CD4-positive, alpha-beta T cell (primary cell): ENCODE measurements around the gene CFP. TPM values are rescaled to one million over a fixed set of nuclear protein-coding genes. Genes with fewer than 3 reads are reported as not detected.

Experiments
- ATAC-seq: fragments of 200-7000 bp; cut with Tn5 transposase; one replicate; pipeline ENCODE4 v1.10.0; 2022; ENCODE audit warnings: mild to moderate bottlenecking; ENCODE audit not compliant: poor library complexity
- CTCF ChIA-PET: fragments of 350-600 bp; sonication (Branson Sonifier 250); formaldehyde crosslinking; loops from one replicate; lab custom pipeline; 2021; ENCODE audit warnings: antibody characterized with exemption, inconsistent platforms; lab: Charles Lee
- POLR2A ChIA-PET: fragments of 350-600 bp; sonication (Branson Sonifier 250); formaldehyde crosslinking; loops from one replicate; lab custom pipeline; 2021; ENCODE audit warnings: antibody characterized with exemption, inconsistent platforms; lab: Charles Lee
- DNase-seq, 14 experiments: peaks; one replicate each; pipeline ENCODE4 v3.0.0-alpha.2; 2013 to 2020; ENCODE audit warnings: mixed read lengths in 2 of 14
- H3K27ac ChIP-seq, 2 donors: one replicate each; pipeline versions ENCODE4 v1.5.1 to v1.7.0; 2013; ENCODE audit warnings: low read length in 2 of 2, low read depth in 1 of 2, mild to moderate bottlenecking in 1 of 2
- H3K27me3 ChIP-seq, 2 experiments: 1 replicate in 1 of 2; 2 replicates in 1 of 2; pipeline versions ENCODE4 v1.6.1 to v1.7.0; 2013; ENCODE audit warnings: low read length in 2 of 2, control low read depth in 1 of 2, mild to moderate bottlenecking in 1 of 2, moderate library complexity in 1 of 2; ENCODE audit not compliant: insufficient read depth in 2 of 2, control insufficient read depth in 1 of 2
- H3K36me3 ChIP-seq: one replicate; pipeline ENCODE4 v1.6.1; 2013; ENCODE audit warnings: low read length, control low read depth; ENCODE audit not compliant: insufficient read depth
- H3K4me1 ChIP-seq: one replicate; pipeline ENCODE4 v1.6.1; 2013; ENCODE audit warnings: low read length, control low read depth; ENCODE audit not compliant: insufficient read depth
- H3K4me3 ChIP-seq: one replicate; pipeline ENCODE4 v1.5.1; 2013; ENCODE audit warnings: mild to moderate bottlenecking, low read length, moderate library complexity
- H3K9me3 ChIP-seq, 2 experiments: 1 replicate in 1 of 2; 2 replicates in 1 of 2; pipeline versions ENCODE4 v1.6.1 to v1.7.0; 2013; ENCODE audit warnings: low read length in 2 of 2, mild to moderate bottlenecking in 2 of 2, control low read depth in 1 of 2, moderate library complexity in 1 of 2; ENCODE audit not compliant: control insufficient read depth in 1 of 2, insufficient read depth in 1 of 2
- H3K27ac Mint-ChIP-seq: one replicate; pipeline ENCODE4 v1.8.0; 2020; ENCODE audit warnings: mixed read lengths
- H3K27me3 Mint-ChIP-seq: one replicate; pipeline ENCODE4 v1.8.0; 2021; ENCODE audit warnings: mixed read lengths
- H3K36me3 Mint-ChIP-seq: one replicate; pipeline ENCODE4 v1.8.0; 2021; ENCODE audit warnings: low read depth, mixed read lengths
- H3K4me1 Mint-ChIP-seq: one replicate; pipeline ENCODE4 v1.8.0; 2021; ENCODE audit warnings: low read depth, mixed read lengths
- H3K4me3 Mint-ChIP-seq: one replicate; pipeline ENCODE4 v1.8.0; 2020; ENCODE audit warnings: mild to moderate bottlenecking, mixed read lengths
- H3K9me3 Mint-ChIP-seq: one replicate; pipeline ENCODE4 v1.8.0; 2020; ENCODE audit warnings: mixed read lengths
- intact Hi-C, 2 experiments: fragments of 100-400 bp; cut with DNase I in 1 of 2; cut with micrococcal nuclease in 1 of 2; formaldehyde crosslinking; loops; one replicate each; pipeline versions ENCODE4 v1.15.1 to v1.9.0; 2023 to 2025; cut with DNase I, micrococcal nuclease
- total RNA-seq, 174 experiments: library from RNA in 2 of 174; stranded (reverse) in 2 of 174; gene quantifications; one replicate each; pipeline ENCODE4 v1.2.3 and lab custom pipeline; 2021 to 2026
- TF ChIP-seq, protein P1 (sequence below): fragments of 200-600 bp; IDR thresholded peaks from one replicate; pipeline ENCODE4 v1.8.0; 2022; ENCODE audit warnings: antibody characterized with exemption, mild to moderate bottlenecking

Gene CFP
- total RNA-seq, 2 experiments from 2014 or later: 18.3 to 18.6 TPM

DNA sequence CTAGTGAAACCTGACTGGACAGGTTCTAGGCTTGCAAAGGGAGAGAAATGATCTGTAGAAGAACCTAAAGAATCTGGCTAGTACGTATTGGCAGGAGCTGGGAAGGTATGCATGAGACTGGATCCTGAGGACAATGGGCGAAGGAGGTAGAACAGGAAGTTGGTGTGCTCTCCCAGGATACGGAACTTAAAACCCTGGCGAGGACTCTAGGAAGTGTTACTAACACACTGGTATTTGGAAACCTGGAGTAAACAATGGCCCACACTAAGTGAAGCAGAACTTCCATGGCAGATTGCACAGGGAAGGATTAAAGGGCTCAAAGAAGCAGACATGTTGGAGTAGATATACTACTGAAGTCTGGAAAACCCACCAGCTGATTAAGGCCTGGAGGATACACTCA lies 19.2 kb downstream of the CFP start:
- H3K9me3 ChIP-seq: no peaks in the 10 kb centered on the region
- POLR2A ChIA-PET: no interaction called here
- no peak for DNase-seq
- intact Hi-C loops: no loop called here
- Mint-ChIP-seq H3K4me1 (no peaks in the 10 kb centered on the region), H3K9me3 (no peaks in the 10 kb centered on the region), H3K27ac (no peak overlapping the region), H3K36me3 (no peaks in the 10 kb centered on the region), H3K4me3 (no peak overlapping the region), H3K27me3 (no peaks in the 10 kb centered on the region)
- CTCF ChIA-PET: no interaction called here
- TF ChIP-seq, protein P1, sequence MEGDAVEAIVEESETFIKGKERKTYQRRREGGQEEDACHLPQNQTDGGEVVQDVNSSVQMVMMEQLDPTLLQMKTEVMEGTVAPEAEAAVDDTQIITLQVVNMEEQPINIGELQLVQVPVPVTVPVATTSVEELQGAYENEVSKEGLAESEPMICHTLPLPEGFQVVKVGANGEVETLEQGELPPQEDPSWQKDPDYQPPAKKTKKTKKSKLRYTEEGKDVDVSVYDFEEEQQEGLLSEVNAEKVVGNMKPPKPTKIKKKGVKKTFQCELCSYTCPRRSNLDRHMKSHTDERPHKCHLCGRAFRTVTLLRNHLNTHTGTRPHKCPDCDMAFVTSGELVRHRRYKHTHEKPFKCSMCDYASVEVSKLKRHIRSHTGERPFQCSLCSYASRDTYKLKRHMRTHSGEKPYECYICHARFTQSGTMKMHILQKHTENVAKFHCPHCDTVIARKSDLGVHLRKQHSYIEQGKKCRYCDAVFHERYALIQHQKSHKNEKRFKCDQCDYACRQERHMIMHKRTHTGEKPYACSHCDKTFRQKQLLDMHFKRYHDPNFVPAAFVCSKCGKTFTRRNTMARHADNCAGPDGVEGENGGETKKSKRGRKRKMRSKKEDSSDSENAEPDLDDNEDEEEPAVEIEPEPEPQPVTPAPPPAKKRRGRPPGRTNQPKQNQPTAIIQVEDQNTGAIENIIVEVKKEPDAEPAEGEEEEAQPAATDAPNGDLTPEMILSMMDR: no peak
- H3K4me1 ChIP-seq: peaks cover 3% of the 10 kb centered on the region
- no peak for ATAC-seq
- no peaks in the 10 kb centered on the region for H3K27me3 ChIP-seq
- no peak overlapping the region for H3K4me3 ChIP-seq
- no peak overlapping the region for H3K27ac ChIP-seq
- no peaks in the 10 kb centered on the region for H3K36me3 ChIP-seq

DNA sequence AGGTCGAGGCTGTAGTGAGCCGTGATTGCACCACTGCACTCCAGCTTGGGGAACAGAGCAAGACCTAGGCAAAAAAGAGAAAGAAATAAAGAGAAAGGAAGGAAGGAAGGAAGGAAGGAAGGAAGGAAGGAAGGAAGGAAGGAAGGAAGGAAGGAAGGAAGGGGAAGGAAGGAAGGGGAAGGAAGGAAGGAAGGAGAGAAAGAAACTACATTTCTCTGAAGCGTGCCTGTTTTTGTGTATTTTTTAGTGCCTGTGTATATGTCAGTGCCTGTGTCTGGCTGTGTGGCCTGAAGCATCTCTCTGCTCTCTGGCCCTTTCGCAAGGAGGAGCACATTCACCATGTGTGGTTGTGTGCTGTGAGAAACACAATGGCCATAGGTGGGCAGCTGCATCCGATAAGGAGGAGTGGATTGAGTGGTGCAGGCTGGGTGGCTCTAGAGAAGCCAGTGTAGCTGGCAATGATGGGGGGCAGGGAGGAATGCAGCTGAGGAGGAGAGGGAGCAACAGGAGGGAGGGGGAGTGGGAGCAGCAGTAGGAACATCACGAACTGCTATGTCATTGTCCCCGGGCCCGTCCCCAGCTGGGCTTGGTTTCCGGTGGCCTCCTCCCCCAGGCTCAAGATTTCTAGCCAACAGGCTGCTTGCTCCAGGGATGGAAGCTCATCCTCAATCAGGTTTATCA lies 21.5 kb downstream of the CFP start:
- no peak for DNase-seq
- no peaks in the 10 kb centered on the region for H3K9me3 ChIP-seq
- H3K4me1 ChIP-seq: peaks cover 3% of the 10 kb centered on the region
- no peak overlapping the region for H3K27ac ChIP-seq
- TF ChIP-seq, protein P1: no peak
- ATAC-seq: no peak
- CTCF ChIA-PET: no interaction called here
- H3K4me1 Mint-ChIP-seq: no peaks in the 10 kb centered on the region
- H3K36me3 Mint-ChIP-seq: no peaks in the 10 kb centered on the region
- POLR2A ChIA-PET: no interaction called here
- H3K9me3 Mint-ChIP-seq: no peaks in the 10 kb centered on the region
- no peak overlapping the region for H3K27ac Mint-ChIP-seq
- no peak overlapping the region for H3K4me3 Mint-ChIP-seq
- H3K27me3 Mint-ChIP-seq: no peaks in the 10 kb centered on the region
- H3K27me3 ChIP-seq: no peaks in the 10 kb centered on the region
- H3K36me3 ChIP-seq: no peaks in the 10 kb centered on the region
- no peak overlapping the region for H3K4me3 ChIP-seq
- intact Hi-C loops: no loop called here

DNA sequence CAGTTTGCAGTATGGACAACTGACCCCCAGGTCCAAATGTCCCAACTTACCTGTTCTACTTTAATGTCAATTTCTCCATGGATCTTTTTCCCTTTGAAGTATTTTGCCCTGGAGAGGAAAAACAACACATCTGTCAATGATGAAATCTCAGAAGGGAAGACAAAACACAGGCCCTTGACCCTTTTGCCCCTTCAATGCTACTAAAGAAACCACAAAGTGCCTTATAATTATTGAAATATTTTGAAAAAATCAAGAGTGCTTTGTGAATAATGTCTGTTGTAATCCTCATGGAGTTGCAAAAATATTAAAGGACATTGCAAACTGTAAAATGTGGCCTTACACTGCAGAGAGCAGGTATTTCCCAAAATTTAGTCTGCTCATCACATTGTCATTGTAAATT lies 22.6 kb downstream of the CFP start:
- H3K27me3 Mint-ChIP-seq: no peaks in the 10 kb centered on the region
- Histone ChIP-seq H3K4me1 (peaks cover 3% of the 10 kb centered on the region), H3K27me3 (no peaks in the 10 kb centered on the region), H3K27ac (no peak overlapping the region), H3K9me3 (no peaks in the 10 kb centered on the region), H3K4me3 (no peak overlapping the region), H3K36me3 (no peaks in the 10 kb centered on the region)
- POLR2A ChIA-PET: no interaction called here
- intact Hi-C loops: no loop called here
- H3K4me1 Mint-ChIP-seq: no peaks in the 10 kb centered on the region
- CTCF ChIA-PET: interaction anchor here (0.7 kb wide), 1 partner anchor 525 kb away, joined by 3 read pairs; no protein-coding TSS in a partner anchor
- no peak overlapping the region for H3K4me3 Mint-ChIP-seq
- ATAC-seq (no peak), DNase-seq (no peak)
- no peaks in the 10 kb centered on the region for H3K36me3 Mint-ChIP-seq
- TF ChIP-seq, protein P1: no peak
- no peak overlapping the region for H3K27ac Mint-ChIP-seq
- no peaks in the 10 kb centered on the region for H3K9me3 Mint-ChIP-seq
